Left ventricle myocardium inferior (tissue), 1 donor: ENCODE measurements around the gene SQSTM1. TPM values are rescaled to one million over a fixed set of nuclear protein-coding genes. Genes with fewer than 3 reads are reported as not detected.

Experiments
- DNase-seq: peaks from one replicate; pipeline ENCODE4 v3.0.0-alpha.2; 2020
- H3K27ac ChIP-seq: fragments of 200-600 bp; replicated peaks from 2 replicates; pipeline ENCODE4 v1.8.0; 2021
- H3K27me3 ChIP-seq: fragments of 200-600 bp; 2 replicates; pipeline ENCODE4 v1.8.0; 2021; ENCODE audit warnings: low read depth
- H3K36me3 ChIP-seq: fragments of 200-600 bp; 2 replicates; pipeline ENCODE4 v1.8.0; 2021
- H3K4me1 ChIP-seq: fragments of 200-600 bp; 2 replicates; pipeline ENCODE4 v1.8.0; 2021
- H3K4me3 ChIP-seq: fragments of 200-600 bp; 2 replicates; pipeline ENCODE4 v1.8.0; 2021; ENCODE audit warnings: mild to moderate bottlenecking, moderate library complexity
- H3K9me3 ChIP-seq: fragments of 200-600 bp; replicated peaks from 2 replicates; pipeline ENCODE4 v1.8.0; 2021
- CTCF ChIP-seq: fragments of 200-600 bp; IDR thresholded peaks from 2 replicates; pipeline ENCODE4 v1.8.0; 2021; ENCODE audit warnings: antibody characterized with exemption, mild to moderate bottlenecking, borderline replicate concordance
- intact Hi-C: fragments of 100-400 bp; cut with micrococcal nuclease; formaldehyde crosslinking; loops from one replicate; pipeline ENCODE4 v1.11.0; 2022
- total RNA-seq: library from RNA; stranded (reverse); fragmentation: NEBNext Ultra II Directional; extraction: Animal tissue kit (Norgen Biotek cat#: 25700); gene quantifications from one replicate; pipeline ENCODE4 v1.2.1, GENCODE V29; 2021
- donor health status: DM: no; HTN: yes; CAD: no; lungs with severe emphysema.

SQSTM1 gene
- total RNA-seq, 1 donor from 2014 or later, result 438 TPM

- Histone ChIP-seq H3K4me3 (no peak overlapping the region), H3K27me3 (no peaks in the 10 kb centered on the region), H3K9me3 (no peaks in the 10 kb centered on the region), H3K4me1 (peaks cover 51% of the 10 kb centered on the region), H3K36me3 (peaks cover 83% of the 10 kb centered on the region), H3K27ac (peak overlapping the region; percentile 33)
- intact Hi-C loops, result no loop called here
- no peak for TF ChIP-seq CTCF
- no peak for DNase-seq
Measured at GRCh38 chr5:179837076-179838011, 16.6 kb downstream of the SQSTM1 start.

- Histone ChIP-seq H3K27ac (peak overlapping the region; percentile 70), H3K4me3 (no peak overlapping the region), H3K36me3 (peaks cover 77% of the 10 kb centered on the region), H3K9me3 (peaks cover 5% of the 10 kb centered on the region), H3K4me1 (peaks cover 35% of the 10 kb centered on the region), H3K27me3 (no peaks in the 10 kb centered on the region)
- no peak for TF ChIP-seq CTCF
- intact Hi-C loops, result no loop called here
- peak; percentile 44 for DNase-seq
Measured at GRCh38 chr5:179839328-179840256, 18.9 kb downstream of the SQSTM1 start.

GRCh38 chr5:179840321-179840720, 19.6 kb downstream of the SQSTM1 start:
- no peaks in the 10 kb centered on the region for H3K27me3 ChIP-seq
- H3K36me3 ChIP-seq, result peaks cover 83% of the 10 kb centered on the region
- H3K9me3 ChIP-seq, result peaks cover 13% of the 10 kb centered on the region
- intact Hi-C loops, result no loop called here
- peaks cover 35% of the 10 kb centered on the region for H3K4me1 ChIP-seq
- no peak for DNase-seq
- H3K27ac ChIP-seq, result peak overlapping the region; percentile 70
- H3K4me3 ChIP-seq, result no peak overlapping the region
- no peak for TF ChIP-seq CTCF

GRCh38 chr5:179840766-179841165, 20.1 kb downstream of the SQSTM1 start:
- H3K36me3 ChIP-seq, result peaks cover 83% of the 10 kb centered on the region

More at GRCh38 chr5:179840766-179841165, 20.1 kb downstream of the SQSTM1 start:
- TF ChIP-seq CTCF, result no peak
- H3K4me1 ChIP-seq, result peaks cover 35% of the 10 kb centered on the region
- no peaks in the 10 kb centered on the region for H3K27me3 ChIP-seq
- intact Hi-C loops, result no loop called here
- peaks cover 14% of the 10 kb centered on the region for H3K9me3 ChIP-seq
- no peak for DNase-seq
- no peak overlapping the region for H3K4me3 ChIP-seq
- H3K27ac ChIP-seq, result no peak overlapping the region
